ACHN (cell line): Measurements from ENCODE around the gene ANGPTL4.
A peak's percentile ranks its signal among the peaks of the same experiment; 100 is the strongest.
"Not testable (repeated sequence)": the region's sequence is repeated elsewhere in the genome, so short reads cannot be mapped to it uniquely, and the experiment has no call there.

ENCODE experiments used
- DNase-seq: peaks from one replicate; pipeline ENCODE4 v3.0.0-alpha.2; 2015
- in situ Hi-C: cut with HindIII; loops from 2 replicates; pipeline ENCODE4 v1.10.0; 2017; ENCODE audit warnings: low sequenced_read_pairs, low pct_ligation_motif_present, low pct_unique_long_range_greater_than_20kb

ANGPTL4 gene, protein sequence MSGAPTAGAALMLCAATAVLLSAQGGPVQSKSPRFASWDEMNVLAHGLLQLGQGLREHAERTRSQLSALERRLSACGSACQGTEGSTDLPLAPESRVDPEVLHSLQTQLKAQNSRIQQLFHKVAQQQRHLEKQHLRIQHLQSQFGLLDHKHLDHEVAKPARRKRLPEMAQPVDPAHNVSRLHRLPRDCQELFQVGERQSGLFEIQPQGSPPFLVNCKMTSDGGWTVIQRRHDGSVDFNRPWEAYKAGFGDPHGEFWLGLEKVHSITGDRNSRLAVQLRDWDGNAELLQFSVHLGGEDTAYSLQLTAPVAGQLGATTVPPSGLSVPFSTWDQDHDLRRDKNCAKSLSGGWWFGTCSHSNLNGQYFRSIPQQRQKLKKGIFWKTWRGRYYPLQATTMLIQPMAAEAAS

GRCh38 chr19:8363803-8364771, at the start of gene ANGPTL4:
TSS of gene ANGPTL4 (plus strand) at chr19:8364155. CDS start at chr19:8364322, 167 bp downstream.
- in situ Hi-C loops = no loop called here
- DNase-seq = peak; percentile 76

DNA sequence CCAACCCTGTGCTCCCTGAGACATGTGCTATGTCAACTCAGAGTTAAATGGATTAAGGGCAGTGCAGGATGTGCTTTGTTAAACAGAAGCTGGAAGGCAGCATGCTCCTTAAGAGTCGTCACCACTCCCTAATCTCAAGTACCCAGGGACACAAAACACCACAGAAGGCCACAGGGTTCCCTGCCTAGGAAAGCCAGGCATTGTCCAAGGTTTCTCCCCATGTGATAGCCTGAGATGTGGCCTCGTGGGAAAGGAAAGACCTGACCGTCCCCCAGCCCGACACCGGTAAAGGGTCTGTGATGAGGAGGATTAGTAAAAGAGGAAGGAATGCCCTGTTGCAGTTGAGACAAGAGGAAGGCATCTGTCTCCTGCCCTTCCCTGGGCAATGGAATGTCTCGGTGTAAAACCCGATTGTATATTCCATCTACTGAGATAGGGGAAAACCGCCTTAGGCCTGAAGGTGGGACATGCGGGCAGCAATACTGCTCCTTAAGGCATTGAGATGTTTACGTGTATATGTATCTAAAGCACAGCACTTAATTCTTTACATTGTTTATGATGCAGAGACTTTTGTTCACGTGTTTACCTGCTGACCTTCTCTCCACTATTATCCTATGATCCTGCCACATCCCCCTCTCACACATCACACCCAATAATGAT, 48.8 kb upstream of the ANGPTL4 start:
- in situ Hi-C loops, DNase-seq: not testable (repeated sequence)

GRCh38 chr19:8316351-8317125, 47.4 kb upstream of the ANGPTL4 start:
- in situ Hi-C loops = no loop called here
- DNase-seq = no peak

DNA sequence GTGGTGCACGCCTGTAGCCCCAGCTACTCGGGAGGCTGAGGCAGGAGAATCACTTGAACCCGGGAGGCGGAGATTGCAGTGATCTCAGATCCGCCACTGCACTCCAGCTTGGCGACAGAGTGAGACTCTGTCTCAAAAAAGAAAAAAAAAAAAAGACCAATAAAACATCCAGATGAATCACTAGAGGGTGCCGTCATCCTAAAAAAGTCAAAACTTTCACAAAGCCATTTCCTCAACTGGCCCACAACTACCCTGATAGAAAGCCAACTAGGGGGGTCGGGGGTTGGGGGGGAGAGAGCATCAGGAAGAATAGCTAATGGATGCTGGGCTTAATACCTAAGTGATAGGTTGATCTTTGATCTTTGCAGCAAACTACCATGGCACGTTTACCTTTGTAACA, 45.1 kb upstream of the ANGPTL4 start:
- DNase-seq, in situ Hi-C loops: not testable (repeated sequence)

DNA sequence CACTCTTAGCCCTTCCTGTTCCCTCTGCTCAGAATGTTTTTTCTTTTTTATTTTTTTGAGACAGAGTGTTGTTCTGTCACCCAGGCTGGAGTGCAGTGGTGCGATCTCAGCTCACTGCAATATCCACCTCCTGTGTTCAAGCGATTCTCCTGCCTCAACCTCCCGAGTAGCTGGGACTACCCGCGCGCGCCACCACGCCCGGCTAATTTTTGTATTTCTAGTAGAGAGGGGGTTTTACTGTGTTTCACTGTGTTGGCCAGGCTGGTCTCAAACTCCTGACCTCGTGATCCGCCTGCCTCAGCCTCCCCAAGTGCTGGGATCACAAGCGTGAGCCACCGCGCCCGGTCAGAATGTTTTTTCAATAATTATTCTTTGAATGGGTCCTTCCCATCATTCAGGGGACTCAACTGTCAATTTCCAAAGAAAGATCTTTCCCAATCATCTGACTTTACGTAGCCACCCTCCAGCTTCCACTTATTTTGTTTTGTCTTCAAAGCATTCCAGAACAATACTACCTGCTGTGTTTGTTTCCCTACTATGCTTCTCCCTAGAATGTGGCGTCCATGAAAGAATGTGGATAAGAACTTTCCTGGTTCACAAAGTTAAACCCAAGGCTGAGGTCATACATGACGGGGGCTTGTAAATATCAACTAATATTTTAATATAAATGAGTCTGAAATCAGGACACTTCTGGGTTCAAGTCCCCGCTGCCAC, 44.0 kb upstream of the ANGPTL4 start:
- no peak for DNase-seq
- in situ Hi-C loops = no loop called here

GRCh38 chr19:8320564-8321066, 43.3 kb upstream of the ANGPTL4 start:
- peak; percentile 19 for DNase-seq
- in situ Hi-C loops = no loop called here

DNA sequence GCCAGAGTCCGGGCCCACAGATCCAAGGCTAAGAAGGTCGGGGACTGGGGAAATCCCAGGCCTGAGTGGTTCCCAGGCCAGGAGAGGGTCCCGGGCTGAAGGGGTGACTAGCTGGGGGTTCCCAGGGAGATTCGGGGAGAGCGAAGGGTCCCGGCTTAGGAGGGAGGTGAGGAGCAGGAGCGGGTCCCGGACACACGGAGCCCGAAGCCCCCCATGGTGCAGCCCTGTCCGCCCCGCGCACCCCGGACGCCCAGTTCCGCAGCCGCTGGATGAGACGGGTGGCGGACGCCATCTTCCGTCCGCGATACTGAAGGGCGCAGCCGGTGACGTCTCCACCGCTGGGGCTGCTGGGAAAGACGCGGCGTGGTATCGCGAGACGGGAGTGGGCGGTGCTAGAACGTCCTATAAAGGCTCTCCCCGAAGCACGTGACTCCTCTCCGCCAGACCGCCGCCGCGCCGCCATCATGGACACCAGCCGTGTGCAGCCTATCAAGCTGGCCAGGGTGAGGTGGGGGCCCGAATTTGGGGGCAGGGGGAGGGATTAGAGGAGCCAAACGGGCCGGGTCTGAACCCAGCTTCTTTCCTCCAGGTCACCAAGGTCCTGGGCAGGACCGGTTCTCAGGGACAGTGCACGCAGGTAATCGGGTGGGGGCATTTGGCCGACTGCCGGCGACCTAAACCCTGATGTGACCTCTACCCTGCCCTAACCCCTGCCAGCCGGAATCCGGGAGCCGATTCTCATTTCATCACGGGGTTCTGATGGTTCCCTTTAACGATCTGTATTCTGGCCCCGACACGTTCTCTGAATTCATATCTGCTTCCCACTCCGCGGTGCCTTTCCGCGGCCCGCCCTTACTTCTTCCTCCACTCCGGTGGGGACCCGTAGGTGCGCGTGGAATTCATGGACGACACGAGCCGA, 42.6 kb upstream of the ANGPTL4 start, which contains the start of the genes NDUFA7 and RPS28:
NDUFA7 (minus strand) TSS at position 309 of the 919 bp plus-strand sequence; CDS start at position 292, 17 bp downstream.
RPS28 (plus strand) TSS at position 430 of the 919 bp plus-strand sequence; CDS start at position 465, 35 bp downstream.
- DNase-seq = peak; percentile 93
- in situ Hi-C loops = no loop called here

DNA sequence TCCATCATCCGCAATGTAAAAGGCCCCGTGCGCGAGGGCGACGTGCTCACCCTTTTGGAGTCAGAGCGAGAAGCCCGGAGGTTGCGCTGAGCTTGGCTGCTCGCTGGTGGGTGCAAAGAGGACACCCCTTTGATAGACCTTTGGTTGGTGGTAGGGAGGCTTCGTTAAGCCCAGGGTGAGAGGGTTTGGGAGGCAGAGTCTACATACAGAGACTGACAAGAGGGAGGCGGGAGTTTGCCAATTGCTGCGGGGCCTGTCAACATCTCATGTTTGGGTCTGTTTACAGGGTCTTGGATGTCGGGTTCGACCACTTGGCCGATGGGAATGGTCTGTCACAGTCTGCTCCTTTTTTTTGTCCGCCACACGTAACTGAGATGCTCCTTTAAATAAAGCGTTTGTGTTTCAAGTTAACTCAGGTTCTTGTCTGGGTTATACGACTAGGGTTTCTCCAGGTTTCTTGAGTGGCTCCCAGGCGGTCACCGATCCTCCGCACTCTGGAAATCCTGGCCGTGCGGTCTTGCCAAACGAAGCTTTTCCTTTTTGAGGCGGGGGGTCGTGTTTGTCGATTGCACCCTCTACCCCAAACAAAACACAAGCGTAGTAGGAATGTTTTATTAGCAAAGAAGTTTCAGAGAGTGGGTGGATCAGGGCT, 41.8 kb upstream of the ANGPTL4 start:
- no peak for DNase-seq
- in situ Hi-C loops = no loop called here

- DNase-seq = no peak
- in situ Hi-C loops = no loop called here
These were observed 41.3 kb upstream of the ANGPTL4 start for GRCh38 chr19:8322638-8322997.

DNA sequence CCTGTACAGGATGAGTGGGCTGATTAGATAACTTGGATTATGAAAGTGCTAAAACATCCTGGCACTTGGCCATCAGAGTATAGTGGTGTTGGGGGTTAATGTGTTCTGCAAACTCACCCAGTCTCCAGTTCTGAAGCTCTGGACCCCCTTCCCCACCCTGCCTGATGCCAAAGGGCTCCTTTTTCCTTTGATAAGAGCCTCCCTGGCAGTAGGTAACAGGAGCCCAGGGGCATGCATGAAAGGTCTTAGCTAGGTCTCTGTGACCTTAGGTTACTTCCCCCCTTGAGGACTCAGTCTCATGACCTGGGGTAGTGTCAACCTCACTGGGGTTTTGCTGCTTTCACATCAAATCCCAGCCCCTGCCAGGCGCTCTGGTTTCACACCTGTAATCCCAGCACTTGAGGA, 40.2 kb upstream of the ANGPTL4 start:
- in situ Hi-C loops = no loop called here

DNA sequence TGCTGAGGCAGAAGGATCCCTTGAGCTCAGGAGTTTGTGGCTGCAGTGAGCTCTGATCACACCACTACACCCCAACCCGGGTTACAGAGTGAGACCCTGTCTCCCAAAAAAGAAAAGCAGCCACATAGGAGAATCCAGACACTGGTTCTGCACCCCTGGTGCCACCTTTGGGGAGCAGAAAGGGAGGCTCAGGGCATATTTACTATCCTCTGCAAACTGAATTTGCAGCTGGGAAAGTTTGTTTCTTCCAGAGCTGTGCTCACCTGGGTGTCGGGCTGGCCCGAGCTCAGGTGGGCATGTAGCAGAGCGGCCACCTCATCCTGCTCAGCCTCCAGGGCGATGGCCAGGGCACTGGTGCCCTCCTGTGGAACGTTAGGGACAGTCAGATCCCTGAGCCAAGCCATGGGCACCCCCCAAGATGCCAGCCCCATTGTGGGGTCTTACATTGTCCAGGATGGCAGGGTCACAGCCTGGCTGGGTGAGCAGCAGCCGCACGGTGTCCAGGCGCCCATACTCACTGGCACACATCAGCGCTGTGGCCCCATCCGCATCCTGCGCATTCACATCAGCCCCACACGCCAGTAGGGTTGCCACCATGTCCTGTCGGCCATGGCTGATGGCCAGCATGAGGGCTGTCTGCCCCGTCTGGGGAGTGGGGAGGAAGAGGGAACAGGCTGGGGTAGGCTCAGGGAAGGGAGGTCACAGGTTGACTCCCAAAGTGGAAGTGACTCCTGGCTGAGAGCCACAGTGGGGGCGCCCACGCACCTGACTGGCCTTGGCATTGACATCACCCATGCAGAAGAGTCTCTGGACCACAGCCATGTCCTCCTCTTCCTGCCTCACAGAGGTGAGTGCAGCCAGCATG, 39.5 kb upstream of the ANGPTL4 start:
- in situ Hi-C loops = no loop called here
- no peak for DNase-seq

More for the DNA sequence above, 40.2 kb upstream of the ANGPTL4 start:
- no peak for DNase-seq

- in situ Hi-C loops = no loop called here
- DNase-seq = no peak
These were observed 38.5 kb upstream of the ANGPTL4 start for GRCh38 chr19:8325454-8325853.

DNA sequence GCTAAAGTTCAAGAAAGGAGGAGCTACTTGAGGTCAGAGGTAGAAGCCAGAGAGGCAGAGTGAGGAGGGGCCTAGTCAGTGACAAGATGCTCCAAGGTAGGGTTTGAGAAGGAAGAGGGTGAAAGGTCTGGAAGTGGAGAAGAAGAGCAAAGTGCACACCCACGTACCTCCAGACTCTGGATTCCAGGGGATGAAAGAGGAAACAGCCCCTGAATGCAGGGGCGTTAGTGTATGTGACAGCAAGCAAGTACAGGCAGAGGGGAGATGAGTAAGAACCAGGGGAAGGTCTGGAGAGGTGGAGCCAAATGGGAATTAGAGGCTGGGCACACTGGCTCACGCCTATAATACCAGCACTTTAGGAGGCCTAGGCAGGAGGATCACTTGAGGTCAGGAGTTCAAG, 34.0 kb upstream of the ANGPTL4 start:
- in situ Hi-C loops = no loop called here
- no peak for DNase-seq

DNA sequence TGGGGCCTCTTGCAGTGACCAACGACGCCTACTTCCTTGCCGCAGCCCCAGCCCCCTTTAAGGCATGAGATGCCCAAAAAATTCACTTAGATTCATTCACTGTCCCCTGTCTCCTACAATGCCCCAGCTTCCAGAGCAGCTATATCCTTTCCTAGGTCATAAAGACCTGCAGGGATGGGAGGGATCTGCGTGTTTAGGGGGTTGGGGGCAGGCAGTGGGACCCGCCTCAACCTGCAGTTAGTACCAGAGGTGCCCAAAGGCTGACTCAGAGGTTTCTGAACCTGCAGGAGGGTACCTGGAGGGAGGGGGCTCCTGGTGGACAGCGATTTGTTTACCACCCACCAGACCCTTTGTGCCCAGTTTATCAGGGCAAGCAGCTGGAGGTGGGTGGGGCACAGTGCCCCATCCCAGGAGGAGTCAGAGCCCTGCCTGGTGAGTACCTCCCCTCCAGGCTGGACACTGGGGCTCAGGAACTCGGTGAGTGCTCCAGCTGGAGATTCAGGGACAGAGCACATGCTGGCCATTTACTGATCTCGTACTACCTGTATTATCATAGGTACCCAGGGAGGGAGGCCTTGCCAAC, 32.6 kb upstream of the ANGPTL4 start:
- in situ Hi-C loops = no loop called here
- DNase-seq = no peak
